SK-MEL-5 (cell line): Measurements from ENCODE around the gene ROS1. TPM values are rescaled to one million over a fixed set of nuclear protein-coding genes. Genes with fewer than 3 reads are reported as not detected.
"Not testable (repeated sequence)": the region's sequence is repeated elsewhere in the genome, so short reads cannot be mapped to it uniquely, and the experiment has no call there.

ENCODE experiments used
- DNase-seq: peaks from one replicate; pipeline ENCODE4 v3.0.0-alpha.2; 2016; ENCODE audit warnings: low read depth, low spot score
- in situ Hi-C: cut with HindIII; loops from 2 replicates; pipeline ENCODE4 v1.10.0; 2016; ENCODE audit warnings: low sequenced_read_pairs, high pct_unique_total_duplicates, low pct_unique_long_range_greater_than_20kb
- total RNA-seq: library from RNA; depleted of rRNA; stranded (reverse); fragments of >200 nt; shearing (Covaris generic); gene quantifications from 2 replicates; pipeline ENCODE4 v1.2.3, GENCODE V29; 2014

Gene ROS1
- total RNA-seq, 1 experiment from 2014 or later: not detected

GRCh38 chr6:117396228-117396627 is 29.5 kb downstream of the ROS1 start:
- in situ Hi-C loops: no loop called here
- no peak for DNase-seq

- DNase-seq: no peak
- in situ Hi-C loops: no loop called here
These were observed 30.6 kb downstream of the ROS1 start for GRCh38 chr6:117395164-117395563.

GRCh38 chr6:117393045-117393444 is 32.7 kb downstream of the ROS1 start:
- no peak for DNase-seq

GRCh38 chr6:117391874-117392583 is 33.7 kb downstream of the ROS1 start:
- in situ Hi-C loops: no loop called here
- no peak for DNase-seq

More at GRCh38 chr6:117393045-117393444, 32.7 kb downstream of the ROS1 start:
- in situ Hi-C loops: no loop called here

GRCh38 chr6:117389227-117390057 is 36.3 kb downstream of the ROS1 start:
- DNase-seq: no peak
- in situ Hi-C loops: no loop called here

GRCh38 chr6:117387454-117387974 is 38.2 kb downstream of the ROS1 start:
- in situ Hi-C loops: no loop called here
- DNase-seq: no peak

GRCh38 chr6:117384659-117385058 is 41.1 kb downstream of the ROS1 start:
- in situ Hi-C loops: no loop called here

GRCh38 chr6:117381749-117382148 is 44.0 kb downstream of the ROS1 start:
- in situ Hi-C loops: no loop called here
- no peak for DNase-seq

More at GRCh38 chr6:117384659-117385058, 41.1 kb downstream of the ROS1 start:
- DNase-seq: no peak

GRCh38 chr6:117380298-117380697 is 45.4 kb downstream of the ROS1 start:
- no peak for DNase-seq
- in situ Hi-C loops: no loop called here

GRCh38 chr6:117375446-117375845 is 50.3 kb downstream of the ROS1 start:
- in situ Hi-C loops: no loop called here
- DNase-seq: no peak

- in situ Hi-C loops: no loop called here
- no peak for DNase-seq
These were observed 52.4 kb downstream of the ROS1 start for GRCh38 chr6:117373211-117373813.

- DNase-seq, in situ Hi-C loops: not testable (repeated sequence)
These were observed 53.5 kb downstream of the ROS1 start for GRCh38 chr6:117372289-117372688.

GRCh38 chr6:117371492-117371891 is 54.2 kb downstream of the ROS1 start:
- in situ Hi-C loops: no loop called here
- no peak for DNase-seq

- in situ Hi-C loops: no loop called here
- DNase-seq: no peak
These were observed 66.2 kb downstream of the ROS1 start for GRCh38 chr6:117359581-117359980.

- in situ Hi-C loops: no loop called here
- no peak for DNase-seq
These were observed 71.1 kb downstream of the ROS1 start for GRCh38 chr6:117354671-117355070.

GRCh38 chr6:117352466-117353081 is 73.2 kb downstream of the ROS1 start:
- peak; percentile 12 for DNase-seq
- in situ Hi-C loops: no loop called here

- in situ Hi-C loops: no loop called here
These were observed 74.2 kb downstream of the ROS1 start for GRCh38 chr6:117351521-117351920.

More at GRCh38 chr6:117351521-117351920, 74.2 kb downstream of the ROS1 start:
- no peak for DNase-seq
